SK-N-SH (cell line): ENCODE data around the gene PRSS48.

Experiments used
- CTCF ChIP-seq: fragments of 200-600 bp; sonication (generic); IDR thresholded peaks from 2 replicates; pipeline ENCODE4 v1.6.1; 2017; ENCODE audit warnings: antibody characterized with exemption, mild to moderate bottlenecking, moderate library complexity
- EP300 ChIP-seq, 2 experiments: IDR thresholded peaks; 2 replicates each; pipeline versions ENCODE4 v1.4.0 to v1.6.1; 2012; ENCODE audit warnings: borderline replicate concordance in 1 of 2, low read depth in 1 of 2, low read length in 1 of 2
- EZH2phosphoT487 ChIP-seq: fragments of 200-600 bp; sonication (generic); IDR thresholded peaks from 2 replicates; pipeline ENCODE4 v1.6.1; 2017; ENCODE audit warnings: low read depth, mixed run types, mild to moderate bottlenecking, antibody characterized with exemption, moderate library complexity, borderline replicate concordance
- MAX ChIP-seq: IDR thresholded peaks from 2 replicates; pipeline ENCODE4 v1.4.0; 2012; ENCODE audit warnings: low read depth
- NFIC ChIP-seq: IDR thresholded peaks from 2 replicates; pipeline ENCODE4 v1.4.0; 2012; ENCODE audit warnings: borderline replicate concordance
- POLR2AphosphoS5 ChIP-seq: IDR thresholded peaks from 2 replicates; pipeline ENCODE4 v1.6.1; 2012; ENCODE audit warnings: low read depth, low read length
- RFX5 ChIP-seq: IDR thresholded peaks from 2 replicates; pipeline ENCODE4 v1.6.1; 2012; ENCODE audit warnings: mild to moderate bottlenecking, improper control_type of control experiment, low read length
- SMC3 ChIP-seq: IDR thresholded peaks from 2 replicates; pipeline ENCODE4 v1.6.1; 2012; ENCODE audit warnings: low read depth, low read length, improper control_type of control experiment
- USF2 ChIP-seq: fragments of 150-350 bp; IDR thresholded peaks from 2 replicates; pipeline ENCODE4 v1.6.1; 2017; ENCODE audit warnings: antibody characterized with exemption, low read length, low read depth, borderline replicate concordance

- no peak for TF ChIP-seq RFX5
- no peak for TF ChIP-seq MAX
- no peak for TF ChIP-seq CTCF
- TF ChIP-seq USF2: no peak
- TF ChIP-seq POLR2AphosphoS5: no peak
- no peak for TF ChIP-seq NFIC
- TF ChIP-seq EZH2phosphoT487: no peak
- no peak for TF ChIP-seq SMC3
- TF ChIP-seq EP300 (IDR thresholded peaks at IDR 0.05; ENCODE audit: borderline replicate concordance in 1 of 2, low read depth in 1 of 2, low read length in 1 of 2): no peak
These were observed 46.7 kb downstream of the PRSS48 start for GRCh38 chr4:151323667-151324066.
